ENCODE measurements around the gene SPO11. TPM values are rescaled to one million over a fixed set of nuclear protein-coding genes. Genes with fewer than 3 reads are reported as not detected.

SPO11 gene
- total RNA-seq, 4 donors from 2014 or later, result not detected

DNA sequence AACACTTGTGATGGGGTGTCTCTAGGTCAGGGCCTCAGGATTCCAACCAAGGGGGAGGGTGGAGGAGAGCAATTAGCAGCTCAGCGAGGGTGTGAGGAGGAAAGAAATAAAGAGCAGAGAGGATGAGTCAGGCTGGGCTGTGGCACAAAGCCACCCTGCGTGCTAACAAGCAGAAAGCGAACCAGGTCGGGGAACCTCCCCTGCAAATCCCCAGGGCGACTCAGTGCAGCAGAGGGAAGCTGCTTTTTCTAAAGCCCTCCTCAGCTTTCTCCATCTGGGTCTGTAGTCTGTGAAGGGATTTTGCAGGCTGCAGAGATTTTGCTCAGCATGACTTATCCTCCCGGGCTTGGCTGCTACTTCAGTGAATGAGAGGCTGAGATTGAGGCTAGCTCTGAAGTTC lies 6.6 kb upstream of the SPO11 start:
- no peak overlapping the region for H3K4me3 ChIP-seq (replicated peaks in 1 of 3)
- intact Hi-C loops (cut with DNase I), result no loop called here
- WGBS, 2 donors, result 7 to 12% methylated on average over 6 of the region's 6 CpGs
- peaks cover 41 to 56% of the 10 kb centered on the region in 2 donors for H3K4me1 ChIP-seq
- H3K27me3 ChIP-seq, result no peaks in the 10 kb centered on the region
- H3K36me3 ChIP-seq, result no peaks in the 10 kb centered on the region
- H3K27ac ChIP-seq, result peak overlapping the region; percentile 75 to 97 (median 83)
- DNase-seq, result peak; percentile 80
- no peaks in the 10 kb centered on the region for H3K9me3 ChIP-seq
- TF ChIP-seq, protein P1, sequence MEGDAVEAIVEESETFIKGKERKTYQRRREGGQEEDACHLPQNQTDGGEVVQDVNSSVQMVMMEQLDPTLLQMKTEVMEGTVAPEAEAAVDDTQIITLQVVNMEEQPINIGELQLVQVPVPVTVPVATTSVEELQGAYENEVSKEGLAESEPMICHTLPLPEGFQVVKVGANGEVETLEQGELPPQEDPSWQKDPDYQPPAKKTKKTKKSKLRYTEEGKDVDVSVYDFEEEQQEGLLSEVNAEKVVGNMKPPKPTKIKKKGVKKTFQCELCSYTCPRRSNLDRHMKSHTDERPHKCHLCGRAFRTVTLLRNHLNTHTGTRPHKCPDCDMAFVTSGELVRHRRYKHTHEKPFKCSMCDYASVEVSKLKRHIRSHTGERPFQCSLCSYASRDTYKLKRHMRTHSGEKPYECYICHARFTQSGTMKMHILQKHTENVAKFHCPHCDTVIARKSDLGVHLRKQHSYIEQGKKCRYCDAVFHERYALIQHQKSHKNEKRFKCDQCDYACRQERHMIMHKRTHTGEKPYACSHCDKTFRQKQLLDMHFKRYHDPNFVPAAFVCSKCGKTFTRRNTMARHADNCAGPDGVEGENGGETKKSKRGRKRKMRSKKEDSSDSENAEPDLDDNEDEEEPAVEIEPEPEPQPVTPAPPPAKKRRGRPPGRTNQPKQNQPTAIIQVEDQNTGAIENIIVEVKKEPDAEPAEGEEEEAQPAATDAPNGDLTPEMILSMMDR (IDR thresholded peaks at IDR 0.05), result no peak
- no peak for TF ChIP-seq POLR2A (IDR thresholded peaks at IDR 0.05)

DNA sequence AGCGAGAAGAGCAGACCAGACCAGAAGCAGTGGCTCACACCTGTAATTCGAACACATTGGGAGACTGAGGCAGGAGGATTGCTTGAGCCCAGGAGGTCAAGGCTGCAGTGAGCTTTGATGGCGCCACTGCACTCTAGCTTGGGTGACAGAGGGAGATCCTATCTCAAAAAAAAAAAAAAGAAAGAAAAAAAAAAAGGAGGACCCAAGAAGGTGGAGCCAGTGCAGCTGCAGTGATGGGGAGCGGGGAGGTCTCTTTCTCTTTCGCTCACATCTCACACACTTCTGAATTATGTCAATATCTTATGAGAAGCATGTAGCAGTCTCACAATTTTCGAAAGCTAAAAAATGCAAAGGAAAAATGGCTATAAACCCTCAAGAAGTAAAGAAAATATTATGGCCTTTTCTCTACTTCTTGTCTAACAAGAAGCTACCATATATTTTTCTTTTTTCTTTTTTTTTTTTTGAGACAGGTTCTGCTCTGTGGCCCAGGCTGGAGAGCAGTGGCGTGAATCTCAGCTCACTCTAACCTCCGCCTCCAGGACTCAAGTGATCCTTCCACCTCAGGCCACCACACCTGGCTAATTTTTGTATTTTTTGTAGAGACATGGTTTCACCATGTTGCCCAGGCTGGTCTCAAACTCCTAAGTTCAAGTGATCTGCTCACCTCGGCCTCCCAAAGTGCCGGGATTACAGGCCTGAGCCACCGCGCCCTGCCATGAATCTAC lies 3.8 kb upstream of the SPO11 start:
- intact Hi-C loops (cut with DNase I), result no loop called here
- Histone ChIP-seq H3K27ac (peak overlapping the region; percentile 83 to 97 (median 89)), H3K4me3 (replicated peaks in 1 of 3) (no peak overlapping the region), H3K36me3 (no peaks in the 10 kb centered on the region), H3K27me3 (no peaks in the 10 kb centered on the region), H3K4me1 (peaks cover 40 to 65% of the 10 kb centered on the region in 2 donors), H3K9me3 (no peaks in the 10 kb centered on the region)
- peak; percentile 86 to 87 for DNase-seq
- WGBS, 2 donors, result 47 to 50% methylated on average over 12 of the region's 12 CpGs
- no peak for TF ChIP-seq POLR2A (IDR thresholded peaks at IDR 0.05)
- TF ChIP-seq, protein P1 (IDR thresholded peaks at IDR 0.05), result no peak

GRCh38 chr20:57326667-57327455 lies 2.7 kb upstream of the SPO11 start:
- TF ChIP-seq, protein P1 (IDR thresholded peaks at IDR 0.05), result no peak
- TF ChIP-seq POLR2A (IDR thresholded peaks at IDR 0.05), result peak in 1 of 2 donors; percentile 65
- Histone ChIP-seq H3K27me3 (no peaks in the 10 kb centered on the region), H3K4me1 (peaks cover 43 to 69% of the 10 kb centered on the region in 2 donors), H3K4me3 (replicated peaks in 1 of 3) (no peak overlapping the region), H3K9me3 (no peaks in the 10 kb centered on the region), H3K27ac (peak overlapping the region; percentile 83 to 97 (median 89)), H3K36me3 (no peaks in the 10 kb centered on the region)
- WGBS, 2 donors, result 31 to 43% methylated on average over 8 of the region's 8 CpGs
- intact Hi-C loops (cut with DNase I), result no loop called here
- peak; percentile 95 to 97 for DNase-seq

GRCh38 chr20:57327820-57328219 lies 1.8 kb upstream of the SPO11 start:
- H3K4me1 ChIP-seq, result peaks cover 42 to 68% of the 10 kb centered on the region in 2 donors
- H3K4me3 ChIP-seq (replicated peaks in 1 of 3), result no peak overlapping the region
- no peak for DNase-seq
- TF ChIP-seq, protein P1 (IDR thresholded peaks at IDR 0.05), result no peak
- no peak for TF ChIP-seq POLR2A (IDR thresholded peaks at IDR 0.05)
- 65 to 75% methylated on average over 6 of the region's 6 CpGs for WGBS, 2 donors
- H3K27me3 ChIP-seq, result no peaks in the 10 kb centered on the region
- no peaks in the 10 kb centered on the region for H3K36me3 ChIP-seq
- peak overlapping the region; percentile 82 to 97 (median 83) for H3K27ac ChIP-seq
- intact Hi-C loops (cut with DNase I), result no loop called here
- no peaks in the 10 kb centered on the region for H3K9me3 ChIP-seq

DNA sequence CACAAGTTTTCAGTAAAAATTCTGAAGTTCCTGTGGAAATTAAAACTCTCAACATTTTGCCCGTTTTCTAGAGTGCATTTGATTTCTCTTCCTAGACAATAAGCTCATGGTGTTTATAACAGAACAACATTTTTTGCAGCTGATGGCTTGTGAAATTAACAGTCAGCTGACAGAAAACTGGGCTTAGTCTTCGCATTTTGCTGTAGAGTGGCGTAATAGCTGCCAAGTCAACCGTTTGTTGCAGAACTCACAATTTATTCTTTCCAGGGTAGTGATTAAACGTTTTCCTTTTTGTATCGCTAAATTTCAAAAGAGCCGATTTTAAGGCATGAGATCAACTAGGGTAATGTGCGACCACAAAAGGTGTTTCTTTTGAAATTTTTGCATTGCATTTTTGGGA lies 1.4 kb downstream of the SPO11 start:
- Histone ChIP-seq H3K4me1 (peaks cover 34 to 44% of the 10 kb centered on the region in 2 donors), H3K27me3 (no peaks in the 10 kb centered on the region), H3K36me3 (no peaks in the 10 kb centered on the region), H3K4me3 (replicated peaks in 1 of 3) (peak overlapping the region in 1 of 3 donors; percentile 7), H3K9me3 (no peaks in the 10 kb centered on the region), H3K27ac (peak overlapping the region; percentile 76 to 97 (median 83))
- WGBS, 2 donors, result 26 to 30% methylated on average over 8 of the region's 8 CpGs
- intact Hi-C loops (cut with DNase I), result no loop called here
- DNase-seq, result peak; percentile 61 to 65
- TF ChIP-seq, protein P1 (IDR thresholded peaks at IDR 0.05), result no peak
- peak in 1 of 2 donors; percentile 51 for TF ChIP-seq POLR2A (IDR thresholded peaks at IDR 0.05)
